ENCODE measurements around the gene ZMAT3.

DNA sequence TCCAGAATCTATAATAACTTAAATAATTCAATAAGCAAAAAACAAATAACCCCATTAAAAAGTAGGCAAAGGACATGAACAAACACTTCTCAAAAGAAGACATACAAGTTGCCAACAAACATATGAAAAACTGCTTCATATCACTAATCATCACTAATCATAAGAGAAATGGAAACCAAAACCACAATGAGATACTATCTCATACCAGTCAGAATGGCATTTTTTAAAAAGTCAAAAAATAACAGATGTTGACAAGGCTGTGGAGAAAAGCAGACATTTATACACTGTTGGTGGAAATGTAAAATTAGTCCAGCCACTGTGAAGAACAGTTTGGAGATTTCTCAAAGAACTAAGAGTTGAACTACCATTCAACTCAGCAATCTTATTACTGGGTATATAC is 19.5 kb upstream of the ZMAT3 start:
- TF ChIP-seq, protein P1, sequence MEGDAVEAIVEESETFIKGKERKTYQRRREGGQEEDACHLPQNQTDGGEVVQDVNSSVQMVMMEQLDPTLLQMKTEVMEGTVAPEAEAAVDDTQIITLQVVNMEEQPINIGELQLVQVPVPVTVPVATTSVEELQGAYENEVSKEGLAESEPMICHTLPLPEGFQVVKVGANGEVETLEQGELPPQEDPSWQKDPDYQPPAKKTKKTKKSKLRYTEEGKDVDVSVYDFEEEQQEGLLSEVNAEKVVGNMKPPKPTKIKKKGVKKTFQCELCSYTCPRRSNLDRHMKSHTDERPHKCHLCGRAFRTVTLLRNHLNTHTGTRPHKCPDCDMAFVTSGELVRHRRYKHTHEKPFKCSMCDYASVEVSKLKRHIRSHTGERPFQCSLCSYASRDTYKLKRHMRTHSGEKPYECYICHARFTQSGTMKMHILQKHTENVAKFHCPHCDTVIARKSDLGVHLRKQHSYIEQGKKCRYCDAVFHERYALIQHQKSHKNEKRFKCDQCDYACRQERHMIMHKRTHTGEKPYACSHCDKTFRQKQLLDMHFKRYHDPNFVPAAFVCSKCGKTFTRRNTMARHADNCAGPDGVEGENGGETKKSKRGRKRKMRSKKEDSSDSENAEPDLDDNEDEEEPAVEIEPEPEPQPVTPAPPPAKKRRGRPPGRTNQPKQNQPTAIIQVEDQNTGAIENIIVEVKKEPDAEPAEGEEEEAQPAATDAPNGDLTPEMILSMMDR (IDR thresholded peaks at IDR 0.05) = no peak
- no peak for TF ChIP-seq ZFX (IDR thresholded peaks at IDR 0.05; ENCODE audit: borderline replicate concordance)
